GM12878 (cell line): ENCODE results near the gene SHC2. TPM values are rescaled to one million over a fixed set of nuclear protein-coding genes. Genes with fewer than 3 reads are reported as not detected.

Experiments
- ATAC-seq: fragments of 200-7000 bp; cut with Tn5 transposase; 3 replicates; pipeline ENCODE4 v1.9.1; 2020; ENCODE audit warnings: mild to moderate bottlenecking, moderate library complexity
- BruUV-seq: library from RNA; stranded (reverse); fragments of 400-500 nt; replicated peaks from 2 replicates; lab custom pipeline; 2021; lab: Mats Ljungman, UMichigan
- CTCF ChIA-PET: fragments of 300-600 bp; sonication (Branson Sonifier 250); formaldehyde crosslinking; extraction: SDS; loops from one replicate; lab custom pipeline; 2021; ENCODE audit warnings: inconsistent platforms; lab: Yijun Ruan, JAX
- POLR2A ChIA-PET: fragments of 350-600 bp; formaldehyde crosslinking; extraction: SDS; loops from one replicate; lab custom pipeline; 2021; ENCODE audit warnings: inconsistent platforms; lab: Charles Lee
- RAD21 ChIA-PET: fragments of 300-600 bp; sonication (Branson Sonifier 250); formaldehyde crosslinking; loops from one replicate; lab custom pipeline; 2023; ENCODE audit warnings: antibody characterized with exemption; ENCODE audit not compliant: unreplicated experiment; lab: Charles Lee
- SMC1A ChIA-PET: fragments of 300-600 bp; sonication (Branson Sonifier 250); formaldehyde crosslinking; loops from one replicate; lab custom pipeline; 2023; ENCODE audit not compliant: unreplicated experiment, uncharacterized antibody; lab: Charles Lee
- DNase-seq: peaks from one replicate; pipeline ENCODE4 v3.0.0-alpha.2; 2011; ENCODE audit warnings: low read depth, low spot score
- FAIRE-seq: peaks from 3 replicates; lab custom pipeline; 2011; peaks lifted over from hg19 to GRCh38; lab: Jason Lieb, UNC
- H2AFZ ChIP-seq: 2 replicates; pipeline ENCODE4 v1.6.0; 2011; ENCODE audit warnings: low read depth, low read length, control low read depth; ENCODE audit not compliant: control insufficient read depth
- H3K27ac ChIP-seq: 2 replicates; pipeline ENCODE4 v1.5.1; 2011; ENCODE audit warnings: control low read depth; ENCODE audit not compliant: control insufficient read depth, insufficient read depth
- H3K27me3 ChIP-seq, 2 experiments: replicated peaks in 1 of 2; 2 replicates each; pipeline versions ENCODE4 v1.6.0 to v1.6.1; 2011; ENCODE audit warnings: low read length in 1 of 2; ENCODE audit not compliant: control insufficient read depth in 2 of 2, insufficient read depth in 2 of 2
- H3K36me3 ChIP-seq, 2 experiments: 2 replicates each; pipeline ENCODE4 v1.5.1; 2011; ENCODE audit warnings: low read length in 1 of 2; ENCODE audit not compliant: control insufficient read depth in 2 of 2, insufficient read depth in 2 of 2
- H3K4me1 ChIP-seq: 2 replicates; pipeline ENCODE4 v1.6.1; 2011; ENCODE audit warnings: mild to moderate bottlenecking, low read length, moderate library complexity, mixed read lengths; ENCODE audit not compliant: control insufficient read depth, insufficient read depth
- H3K4me2 ChIP-seq: 2 replicates; pipeline ENCODE4 v1.6.0; 2011; ENCODE audit warnings: control low read depth; ENCODE audit not compliant: control insufficient read depth, insufficient read depth
- H3K4me3 ChIP-seq: fragments of 200-600 bp; sonication (generic); 2 replicates; pipeline ENCODE4 v1.5.1; 2016
- H3K79me2 ChIP-seq: 2 replicates; pipeline ENCODE4 v1.6.0; 2011; ENCODE audit warnings: low read length; ENCODE audit not compliant: control insufficient read depth, insufficient read depth
- H3K9ac ChIP-seq: 2 replicates; pipeline ENCODE4 v1.8.0; 2011; ENCODE audit warnings: low read length, control low read depth, mixed read lengths; ENCODE audit not compliant: control insufficient read depth, insufficient read depth
- H3K9me3 ChIP-seq: replicated peaks from 3 replicates; pipeline ENCODE4 v1.5.1; 2011; ENCODE audit warnings: mild to moderate bottlenecking, low read length; ENCODE audit not compliant: control insufficient read depth, insufficient read depth
- H4K20me1 ChIP-seq: 2 replicates; pipeline ENCODE4 v1.6.0; 2011; ENCODE audit not compliant: control insufficient read depth, insufficient read depth
- BCL3 ChIP-seq: IDR thresholded peaks from 2 replicates; pipeline ENCODE4 v1.6.1; 2011; ENCODE audit warnings: borderline replicate concordance, low read depth, mild to moderate bottlenecking, moderate library complexity, low read length; ENCODE audit not compliant: insufficient read depth, poor library complexity, severe bottlenecking
- CBX3 ChIP-seq: fragments of 200-600 bp; sonication (generic); IDR thresholded peaks from 2 replicates; pipeline ENCODE4 v1.6.1; 2016; ENCODE audit warnings: low read depth, borderline replicate concordance
- E2F8 ChIP-seq: fragments of 450-650 bp; IDR thresholded peaks from 2 replicates; pipeline ENCODE4 v1.6.1; 2018; ENCODE audit warnings: mild to moderate bottlenecking, low read depth, moderate library complexity; ENCODE audit not compliant: partially characterized antibody
- MEF2B ChIP-seq: fragments of 450-650 bp; IDR thresholded peaks from 2 replicates; pipeline ENCODE4 v1.6.1; 2018; ENCODE audit warnings: mild to moderate bottlenecking, moderate library complexity; ENCODE audit not compliant: partially characterized antibody, poor library complexity, severe bottlenecking
- NR2C1 ChIP-seq: fragments of 450-650 bp; IDR thresholded peaks from 2 replicates; pipeline ENCODE4 v1.6.1; 2017; ENCODE audit warnings: antibody characterized with exemption, mild to moderate bottlenecking, moderate library complexity
- PKNOX1 ChIP-seq: fragments of 450-650 bp; IDR thresholded peaks from 2 replicates; pipeline ENCODE4 v1.6.1; 2016; ENCODE audit warnings: mild to moderate bottlenecking
- POLR2AphosphoS5 ChIP-seq: IDR thresholded peaks from 2 replicates; pipeline ENCODE4 v1.6.1; 2011; ENCODE audit warnings: mild to moderate bottlenecking, low read length, inconsistent platforms
- SIX5 ChIP-seq: IDR thresholded peaks from 2 replicates; pipeline ENCODE4 v1.6.1; 2011; ENCODE audit warnings: mild to moderate bottlenecking, low read depth, low read length, moderate library complexity; ENCODE audit not compliant: severe bottlenecking
- WRNIP1 ChIP-seq: IDR thresholded peaks from 2 replicates; pipeline ENCODE4 v1.6.1; 2011; ENCODE audit warnings: low read depth, low read length, improper control_type of control experiment, borderline replicate concordance
- YBX1 ChIP-seq: fragments of 450-650 bp; IDR thresholded peaks from 2 replicates; pipeline ENCODE4 v1.6.1; 2016; ENCODE audit warnings: antibody characterized with exemption
- whole genome bisulfite sequencing: methylation state at CpG from one replicate; pipeline ENCODE4 v1.1.6; 2016; ENCODE audit warnings: low lambda C conversion rate; ENCODE audit not compliant: insufficient replicate concordance, insufficient coverage; ENCODE audit errors: missing lambda C conversion rate; 5-methylcytosine and 5-hydroxymethylcytosine counted together
- in situ Hi-C: fragments of 300-500 bp; cut with MboI; formaldehyde crosslinking; loops from 9 replicates; pipeline ENCODE4 v1.14.3; 2018; ENCODE audit warnings: mixed read lengths
- intact Hi-C: fragments of 100-400 bp; cut with micrococcal nuclease; formaldehyde crosslinking; loops from one replicate; pipeline ENCODE4 v1.14.2; 2022; ENCODE audit not compliant: unreplicated experiment
- polyA plus RNA-seq, 11 experiments: library from polyadenylated mRNA; depleted of rRNA in 4 of 11; unstranded in 6 of 11; stranded (reverse) in 5 of 11; fragments of >200 nt; fragmentation: Nextera tagmentation in 4 of 11; fragmentation: Illumina TruSeq in 1 of 11; extraction: Ambion mirVana in 4 of 11; extraction: Trizol in 1 of 11; gene quantifications; 1 replicate in 1 of 11; 2 replicates in 10 of 11; pipeline versions ENCODE4 v1.2.1 to v1.2.3, GENCODE V29; 2011 to 2016; ENCODE audit warnings: inconsistent platforms in 2 of 11, missing spikeins in 2 of 11, low read depth in 1 of 11
- total RNA-seq, 4 experiments: library from RNA; depleted of rRNA in 3 of 4; stranded (reverse); fragments of >200 nt in 3 of 4; fragmentation: Illumina TruSeq in 1 of 4; extraction: Trizol in 1 of 4; gene quantifications; 2 replicates each; pipeline versions ENCODE4 v1.2.1 to v1.2.3, GENCODE V29; 2013 to 2021

SHC2 gene
- total and polyA plus RNA-seq, 10 of the 15 experiments (the other 5 are each of a cell fraction or from before 2014, with no cell fraction given), result 0.08 TPM; not detected in 9

- no TSS peak for BruUV-seq
- 65% methylated on average over 20 of the region's 27 CpGs for WGBS
- ChIA-PET POLR2A (no interaction called here), RAD21 (no interaction called here), SMC1A (no interaction called here), CTCF (no interaction called here)
- ATAC-seq, result no peak
- in situ Hi-C loops (no loop called here), intact Hi-C loops (no loop called here)
- Histone ChIP-seq H3K36me3 (no peaks in the 10 kb centered on the region), H4K20me1 (no peaks in the 10 kb centered on the region), H3K9ac (no peak overlapping the region), H3K9me3 (no peaks in the 10 kb centered on the region), H3K4me3 (no peak overlapping the region), H2AFZ (no peak overlapping the region), H3K79me2 (no peaks in the 10 kb centered on the region), H3K27ac (no peak overlapping the region), H3K27me3 (no peaks in the 10 kb centered on the region), H3K4me1 (no peaks in the 10 kb centered on the region), H3K4me2 (no peak overlapping the region)
- FAIRE-seq, result no peak
- DNase-seq, result no peak
- TF ChIP-seq WRNIP1, result no peak
Measured at GRCh38 chr19:468587-469256, 7.9 kb upstream of the SHC2 start.

DNA sequence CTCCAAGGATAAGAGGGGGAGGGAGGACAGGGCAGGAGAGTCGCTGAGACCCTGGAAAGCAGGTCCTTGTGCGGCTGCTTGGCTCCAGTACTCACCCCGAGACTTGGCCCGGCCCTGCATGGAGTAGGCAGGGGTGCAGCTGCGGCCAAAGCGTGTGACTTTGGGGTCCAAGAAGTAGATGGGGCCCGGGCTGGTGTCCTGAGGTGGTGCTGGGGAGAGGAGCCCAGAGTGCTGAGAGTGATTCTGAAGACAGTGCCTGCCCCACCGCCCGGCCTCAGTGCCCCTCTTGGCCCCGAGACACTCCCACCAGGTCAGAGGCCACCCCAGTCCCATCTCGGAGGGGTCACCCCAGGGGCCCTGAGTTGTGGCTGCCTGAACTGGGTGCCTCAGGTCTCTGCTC, 6.7 kb upstream of the SHC2 start:
- intact Hi-C loops (no loop called here), in situ Hi-C loops (no loop called here)
- H3K27me3 ChIP-seq, result no peaks in the 10 kb centered on the region
- 58% methylated on average over 8 of the region's 11 CpGs for WGBS
- H2AFZ ChIP-seq, result no peak overlapping the region
- ChIA-PET RAD21 (no interaction called here), SMC1A (no interaction called here), POLR2A (no interaction called here), CTCF (interaction anchor here (0.6 kb wide), 1 partner anchor 19 kb away, joined by 4 read pairs; no protein-coding TSS in a partner anchor)
- DNase-seq (no peak), ATAC-seq (no peak), FAIRE-seq (no peak)
- no peaks in the 10 kb centered on the region for H3K79me2 ChIP-seq
- no peak overlapping the region for H3K4me3 ChIP-seq
- no peaks in the 10 kb centered on the region for H4K20me1 ChIP-seq
- no peak overlapping the region for H3K4me2 ChIP-seq
- no TSS peak for BruUV-seq
- no peak overlapping the region for H3K9ac ChIP-seq
- no peak overlapping the region for H3K27ac ChIP-seq
- no peaks in the 10 kb centered on the region for H3K36me3 ChIP-seq
- H3K9me3 ChIP-seq, result no peaks in the 10 kb centered on the region
- no peaks in the 10 kb centered on the region for H3K4me1 ChIP-seq
- TF ChIP-seq BCL3 (no peak), YBX1 (no peak), SIX5 (no peak), MEF2B (no peak), E2F8 (no peak), PKNOX1 (no peak), POLR2AphosphoS5 (no peak), CBX3 (no peak), NR2C1 (no peak)
